ENCODE data around the gene ETV3L. TPM values are rescaled to one million over a fixed set of nuclear protein-coding genes. Genes with fewer than 3 reads are reported as not detected.

The ETV3L gene
- total RNA-seq, 1 experiment from 2014 or later = not detected

- BruUV-seq (replicated peaks) = no TSS peak
- Histone ChIP-seq H2AFZ (ENCODE audit: low read depth, low read length, poor library complexity, severe bottlenecking) (no peak overlapping the region), H3K9me2 (ENCODE audit: insufficient read depth) (no peaks in the 10 kb centered on the region; the same call in 1 of the 2 replicates), H3K9me3 (ENCODE audit: control insufficient read depth in 1 of 2, insufficient read depth in 1 of 2, low read depth in 1 of 2, low read length in 2 of 2) (no peaks in the 10 kb centered on the region), H3K27me3 (ENCODE audit: insufficient read depth, low read length) (no peaks in the 10 kb centered on the region), H3K4me3 (replicated peaks in 1 of 2; ENCODE audit: low read depth in 1 of 2, low read length in 2 of 2) (no peak overlapping the region), H4K20me1 (ENCODE audit: insufficient read depth) (no peaks in the 10 kb centered on the region), H3K4me1 (ENCODE audit: control insufficient read depth in 1 of 2, insufficient read depth in 2 of 2, low read length in 2 of 2) (no peaks in the 10 kb centered on the region), H3K36me3 (ENCODE audit: control insufficient read depth in 1 of 2, insufficient read depth in 2 of 2, low read length in 2 of 2) (no peaks in the 10 kb centered on the region), H3K27ac (ENCODE audit: low read depth, low read length) (no peak overlapping the region), H3K4me2 (ENCODE audit: low read length) (no peak overlapping the region), H3K9ac (ENCODE audit: low read length) (no peak overlapping the region), H3K79me2 (ENCODE audit: insufficient read depth, low read length) (no peaks in the 10 kb centered on the region)
- CTCF ChIA-PET = no interaction called here
- DNase-seq (ENCODE audit: low read depth, low spot score) (no peak), ATAC-seq (no peak)
- RAD21 ChIA-PET (ENCODE audit: low non-redundant PET in 1 of 2, low total read pairs in 2 of 2, uncharacterized antibody in 2 of 2, unreplicated experiment in 2 of 2) = no interaction called here
- POLR2A ChIA-PET = no interaction called here
- intact Hi-C loops (cut with micrococcal nuclease) = no loop called here
- no peak for TF ChIP-seq ZFX (IDR thresholded peaks at IDR 0.05)
- TF ChIP-seq FOSL1 (IDR thresholded peaks at IDR 0.05; ENCODE audit: low read depth) = no peak
- no peak for TF ChIP-seq REST (IDR thresholded peaks at IDR 0.05; ENCODE audit: low read depth)
- TF ChIP-seq ZBTB33 (IDR thresholded peaks at IDR 0.05; ENCODE audit: extremely low read depth, insufficient replicate concordance, low read length) = no peak
- no peak for TF ChIP-seq EGR1 (IDR thresholded peaks at IDR 0.05; ENCODE audit: low read depth)
- TF ChIP-seq POLR2A (IDR thresholded peaks at IDR 0.05; ENCODE audit: borderline replicate concordance, extremely low read depth, insufficient read depth, insufficient read length) = no peak
- no peak for TF ChIP-seq POLR2AphosphoS5 (IDR thresholded peaks at IDR 0.05; ENCODE audit: low read depth, low read length)
- no peak for TF ChIP-seq CTCF (IDR thresholded peaks at IDR 0.05 in 2 of 3, conservative IDR thresholded peaks at IDR 0.05 in 1 of 3; ENCODE audit: borderline replicate concordance in 1 of 3, insufficient read depth in 1 of 3, low read depth in 2 of 3, low read length in 2 of 3)
- no peak for TF ChIP-seq YY1 (IDR thresholded peaks at IDR 0.05; ENCODE audit: extremely low read depth, insufficient replicate concordance, low read depth, low read length)
- TF ChIP-seq EZH2 (IDR thresholded peaks at IDR 0.05) = no peak
- no peak for TF ChIP-seq SRF (IDR thresholded peaks at IDR 0.05; ENCODE audit: low read depth)
- TF ChIP-seq EZH2phosphoT487 (IDR thresholded peaks at IDR 0.05; ENCODE audit: borderline replicate concordance) = no peak
- no peak for TF ChIP-seq JUND (IDR thresholded peaks at IDR 0.05)
- TF ChIP-seq ELF1 (IDR thresholded peaks at IDR 0.05; ENCODE audit: borderline replicate concordance, low read depth) = no peak
- TF ChIP-seq ATF3 (IDR thresholded peaks at IDR 0.05) = no peak
Observed at GRCh38 chr1:157097692-157098091, 1.9 kb downstream of the ETV3L start.

All from HCT116 (cell line).